Kidney epithelial cell (primary cell): ENCODE measurements around the gene KIF7. TPM values are rescaled to one million over a fixed set of nuclear protein-coding genes. Genes with fewer than 3 reads are reported as not detected.
A peak's percentile ranks its signal among the peaks of the same experiment; 100 is the strongest.
"Not testable (repeated sequence)": the region's sequence is repeated elsewhere in the genome, so short reads cannot be mapped to it uniquely, and the experiment has no call there.

Experiments used
- DNase-seq: peaks from one replicate; pipeline ENCODE4 v3.0.0-alpha.2; 2010; ENCODE audit warnings: low read depth
- H3K27me3 ChIP-seq: 2 replicates; pipeline ENCODE4 v1.6.0; 2011; ENCODE audit warnings: low read length; ENCODE audit not compliant: control insufficient read depth, insufficient read depth
- H3K36me3 ChIP-seq: 2 replicates; pipeline ENCODE4 v1.5.1; 2011; ENCODE audit warnings: low read length; ENCODE audit not compliant: control insufficient read depth, insufficient read depth
- H3K4me3 ChIP-seq: 2 replicates; pipeline ENCODE4 v1.5.1; 2011; ENCODE audit warnings: low read depth, mild to moderate bottlenecking, control low read depth, low read length
- total RNA-seq: library from RNA; depleted of rRNA; stranded (reverse); fragments of >200 nt; gene quantifications from 2 replicates; pipeline ENCODE4 v1.2.3, GENCODE V29; 2015
- TF ChIP-seq, protein P1 (sequence below): IDR thresholded peaks from 2 replicates; pipeline ENCODE4 v1.5.1; 2011; ENCODE audit warnings: mild to moderate bottlenecking, moderate library complexity, low read length, control low read depth, inconsistent platforms; ENCODE audit not compliant: insufficient read depth, poor library complexity, severe bottlenecking

KIF7 gene
- total RNA-seq, 1 donor from 2014 or later, result 5.4 TPM

DNA sequence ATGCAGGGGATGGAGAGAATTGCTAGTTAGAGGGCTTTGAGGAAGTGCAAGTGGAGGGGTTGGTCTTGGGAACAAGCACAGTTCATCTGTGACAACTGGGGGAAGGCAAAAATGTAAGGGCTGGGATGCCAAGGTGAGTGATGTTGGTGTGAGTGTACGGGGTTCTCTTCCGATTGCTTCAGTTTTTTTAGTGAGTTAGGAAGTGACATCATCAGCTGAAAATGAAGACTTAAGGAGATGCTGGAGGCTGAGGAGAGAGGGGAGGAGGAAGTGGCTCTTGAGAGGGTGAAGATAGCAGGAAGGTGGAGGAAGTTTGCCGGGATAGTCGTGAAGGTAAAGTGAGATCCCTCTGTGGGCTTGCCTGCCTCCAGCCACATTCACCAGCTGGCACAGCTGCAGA is 67.3 kb downstream of the KIF7 start:
- TF ChIP-seq, protein P1, sequence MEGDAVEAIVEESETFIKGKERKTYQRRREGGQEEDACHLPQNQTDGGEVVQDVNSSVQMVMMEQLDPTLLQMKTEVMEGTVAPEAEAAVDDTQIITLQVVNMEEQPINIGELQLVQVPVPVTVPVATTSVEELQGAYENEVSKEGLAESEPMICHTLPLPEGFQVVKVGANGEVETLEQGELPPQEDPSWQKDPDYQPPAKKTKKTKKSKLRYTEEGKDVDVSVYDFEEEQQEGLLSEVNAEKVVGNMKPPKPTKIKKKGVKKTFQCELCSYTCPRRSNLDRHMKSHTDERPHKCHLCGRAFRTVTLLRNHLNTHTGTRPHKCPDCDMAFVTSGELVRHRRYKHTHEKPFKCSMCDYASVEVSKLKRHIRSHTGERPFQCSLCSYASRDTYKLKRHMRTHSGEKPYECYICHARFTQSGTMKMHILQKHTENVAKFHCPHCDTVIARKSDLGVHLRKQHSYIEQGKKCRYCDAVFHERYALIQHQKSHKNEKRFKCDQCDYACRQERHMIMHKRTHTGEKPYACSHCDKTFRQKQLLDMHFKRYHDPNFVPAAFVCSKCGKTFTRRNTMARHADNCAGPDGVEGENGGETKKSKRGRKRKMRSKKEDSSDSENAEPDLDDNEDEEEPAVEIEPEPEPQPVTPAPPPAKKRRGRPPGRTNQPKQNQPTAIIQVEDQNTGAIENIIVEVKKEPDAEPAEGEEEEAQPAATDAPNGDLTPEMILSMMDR, result no peak
- H3K36me3 ChIP-seq, result peaks cover 1% of the 10 kb centered on the region
- no peak overlapping the region for H3K4me3 ChIP-seq
- DNase-seq, result peak; percentile 21
- H3K27me3 ChIP-seq, result no peaks in the 10 kb centered on the region

GRCh38 chr15:89586651-89587050 is 68.6 kb downstream of the KIF7 start:
- TF ChIP-seq, protein P1, result no peak
- Histone ChIP-seq H3K27me3 (no peaks in the 10 kb centered on the region), H3K36me3 (peaks cover 1% of the 10 kb centered on the region), H3K4me3 (no peak overlapping the region)
- DNase-seq, result no peak

DNA sequence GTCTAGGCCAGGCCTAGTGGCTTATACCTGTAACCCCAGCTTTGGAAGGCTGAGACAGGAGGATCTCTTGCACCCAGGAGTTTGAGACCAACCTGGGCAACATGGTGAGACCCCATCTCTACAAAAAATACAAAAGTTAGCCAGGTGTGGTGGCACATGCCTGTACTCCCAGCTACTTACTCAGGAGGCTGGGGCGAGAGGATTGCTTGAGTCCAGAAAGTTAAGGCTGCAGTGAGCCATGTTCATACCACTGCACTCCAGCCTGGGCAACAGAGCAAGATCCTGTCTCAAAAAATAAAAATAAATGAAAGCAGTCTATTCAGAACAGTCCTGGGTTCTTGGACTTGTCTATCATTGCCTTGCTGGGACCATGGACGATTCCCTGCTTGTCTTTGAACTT is 74.5 kb downstream of the KIF7 start:
- not testable (repeated sequence) for H3K4me3 ChIP-seq, H3K36me3 ChIP-seq, H3K27me3 ChIP-seq, DNase-seq

GRCh38 chr15:89578146-89578545 is 77.1 kb downstream of the KIF7 start:
- TF ChIP-seq, protein P1, result no peak
- no peak for DNase-seq
- no peaks in the 10 kb centered on the region for H3K27me3 ChIP-seq
- H3K4me3 ChIP-seq, result no peak overlapping the region
- no peaks in the 10 kb centered on the region for H3K36me3 ChIP-seq

Other genes with a start within 250 kb of the KIF7 start
- 0.04 and 0.21 TPM in 2 replicates for gene RHCG, start 158.9 kb downstream of the KIF7 start, total RNA-seq
- 1.7 and 2.2 TPM in 2 replicates for gene TICRR, start 80.0 kb downstream of the KIF7 start, total RNA-seq
- 0.08 TPM in 1 of 2 replicates, not detected in the other for gene PLIN1, start 23.9 kb upstream of the KIF7 start, total RNA-seq
- gene PEX11A, start 35.3 kb upstream of the KIF7 start, total RNA-seq, result 4.0 and 4.8 TPM in 2 replicates
- 0.25 and 0.41 TPM in 2 replicates for gene WDR93, start 35.3 kb upstream of the KIF7 start, total RNA-seq
- 2.6 and 2.8 TPM in 2 replicates for gene MESP1, start 95.8 kb upstream of the KIF7 start, total RNA-seq
- gene MESP2, start 120.9 kb upstream of the KIF7 start, total RNA-seq, result 0.27 and 0.29 TPM in 2 replicates
- 9.4 and 11.6 TPM in 2 replicates for gene ANPEP, start 159.4 kb upstream of the KIF7 start, total RNA-seq
- 47.1 and 66.6 TPM in 2 replicates for gene AP3S2, start 238.5 kb upstream of the KIF7 start, total RNA-seq